Kidney epithelial cell (primary cell): Measurements from ENCODE around the gene PIK3R4. TPM values are rescaled to one million over a fixed set of nuclear protein-coding genes. Genes with fewer than 3 reads are reported as not detected.

Experiments used
- DNase-seq: peaks from one replicate; pipeline ENCODE4 v3.0.0-alpha.2; 2010; ENCODE audit warnings: low read depth
- H3K27me3 ChIP-seq: 2 replicates; pipeline ENCODE4 v1.6.0; 2011; ENCODE audit warnings: low read length; ENCODE audit not compliant: control insufficient read depth, insufficient read depth
- H3K36me3 ChIP-seq: 2 replicates; pipeline ENCODE4 v1.5.1; 2011; ENCODE audit warnings: low read length; ENCODE audit not compliant: control insufficient read depth, insufficient read depth
- H3K4me3 ChIP-seq: 2 replicates; pipeline ENCODE4 v1.5.1; 2011; ENCODE audit warnings: low read depth, mild to moderate bottlenecking, control low read depth, low read length
- total RNA-seq: library from RNA; depleted of rRNA; stranded (reverse); fragments of >200 nt; gene quantifications from 2 replicates; pipeline ENCODE4 v1.2.3, GENCODE V29; 2015
- TF ChIP-seq, protein P1 (sequence below): IDR thresholded peaks from 2 replicates; pipeline ENCODE4 v1.5.1; 2011; ENCODE audit warnings: mild to moderate bottlenecking, moderate library complexity, low read length, control low read depth, inconsistent platforms; ENCODE audit not compliant: insufficient read depth, poor library complexity, severe bottlenecking

Gene PIK3R4
- 31.5 and 32.9 TPM in 2 replicates for total RNA-seq

DNA sequence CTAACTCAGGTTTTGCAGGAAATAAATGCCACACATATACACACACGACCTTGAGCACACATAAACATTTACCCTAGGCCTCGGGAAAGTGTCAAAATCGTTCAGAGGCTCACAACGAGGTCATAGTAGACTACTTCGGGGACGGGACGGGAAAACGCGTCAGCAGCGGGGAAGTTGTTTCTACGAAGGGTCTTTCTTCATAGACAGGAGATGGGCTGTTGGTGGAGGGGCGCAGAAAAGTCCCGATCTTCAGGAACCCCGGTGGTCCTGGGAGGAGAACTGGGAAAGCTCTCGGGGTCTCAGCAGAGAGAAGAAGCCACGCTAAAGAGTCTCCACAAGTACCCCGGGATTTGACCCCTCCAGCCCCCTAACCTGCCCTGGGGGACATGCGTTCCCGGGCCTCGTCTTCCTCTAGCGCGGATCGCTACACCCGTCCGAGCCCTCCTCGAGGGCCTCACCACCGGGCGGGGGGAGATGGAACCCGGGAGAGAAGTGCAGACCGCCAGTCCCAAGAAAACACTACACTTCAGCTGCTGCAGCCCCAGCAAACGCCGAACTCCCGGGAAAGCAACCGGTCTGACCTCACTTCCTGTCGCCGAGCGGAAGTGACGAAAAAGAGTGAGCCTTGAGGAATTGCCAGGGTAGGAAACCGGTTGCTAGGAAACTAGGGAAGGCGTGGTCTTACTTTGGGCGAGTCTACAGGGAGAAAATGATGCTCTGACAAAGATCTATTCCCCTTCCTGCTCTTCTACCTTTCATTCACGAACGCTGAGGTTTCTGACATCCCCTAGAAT lies at the start of gene PIK3R4:
PIK3R4 (minus strand) TSS at position 584 of the 794 bp plus-strand sequence. CDS start 1,611 bp downstream, outside the sequence.
- DNase-seq: peak; percentile 98
- Histone ChIP-seq H3K27me3 (no peaks in the 10 kb centered on the region), H3K36me3 (no peaks in the 10 kb centered on the region), H3K4me3 (peak within 1 kb of the TSS; percentile 97)
- TF ChIP-seq, protein P1, sequence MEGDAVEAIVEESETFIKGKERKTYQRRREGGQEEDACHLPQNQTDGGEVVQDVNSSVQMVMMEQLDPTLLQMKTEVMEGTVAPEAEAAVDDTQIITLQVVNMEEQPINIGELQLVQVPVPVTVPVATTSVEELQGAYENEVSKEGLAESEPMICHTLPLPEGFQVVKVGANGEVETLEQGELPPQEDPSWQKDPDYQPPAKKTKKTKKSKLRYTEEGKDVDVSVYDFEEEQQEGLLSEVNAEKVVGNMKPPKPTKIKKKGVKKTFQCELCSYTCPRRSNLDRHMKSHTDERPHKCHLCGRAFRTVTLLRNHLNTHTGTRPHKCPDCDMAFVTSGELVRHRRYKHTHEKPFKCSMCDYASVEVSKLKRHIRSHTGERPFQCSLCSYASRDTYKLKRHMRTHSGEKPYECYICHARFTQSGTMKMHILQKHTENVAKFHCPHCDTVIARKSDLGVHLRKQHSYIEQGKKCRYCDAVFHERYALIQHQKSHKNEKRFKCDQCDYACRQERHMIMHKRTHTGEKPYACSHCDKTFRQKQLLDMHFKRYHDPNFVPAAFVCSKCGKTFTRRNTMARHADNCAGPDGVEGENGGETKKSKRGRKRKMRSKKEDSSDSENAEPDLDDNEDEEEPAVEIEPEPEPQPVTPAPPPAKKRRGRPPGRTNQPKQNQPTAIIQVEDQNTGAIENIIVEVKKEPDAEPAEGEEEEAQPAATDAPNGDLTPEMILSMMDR: no peak

DNA sequence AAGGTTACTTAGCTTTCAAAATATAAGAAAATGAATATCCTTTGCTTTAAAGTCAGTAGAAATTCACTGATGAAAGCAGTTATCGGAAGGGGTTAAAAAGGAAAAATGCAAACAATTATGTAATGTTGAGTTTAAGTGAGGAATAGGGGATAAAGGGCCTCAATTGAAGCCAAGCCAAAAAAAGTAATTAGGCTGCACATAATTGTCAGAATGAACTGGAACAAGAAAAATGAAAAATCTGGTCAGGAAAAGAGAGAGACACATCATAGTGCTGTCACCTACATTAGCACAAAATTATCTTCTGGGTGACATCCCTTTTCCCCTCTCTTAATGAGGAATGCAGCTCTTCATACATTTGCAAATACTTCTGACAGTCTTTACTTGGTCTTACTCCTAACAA lies 48.8 kb upstream of the PIK3R4 start:
- no peak overlapping the region for H3K4me3 ChIP-seq
- TF ChIP-seq, protein P1: no peak
- DNase-seq: no peak
- H3K27me3 ChIP-seq: no peaks in the 10 kb centered on the region
- no peaks in the 10 kb centered on the region for H3K36me3 ChIP-seq

DNA sequence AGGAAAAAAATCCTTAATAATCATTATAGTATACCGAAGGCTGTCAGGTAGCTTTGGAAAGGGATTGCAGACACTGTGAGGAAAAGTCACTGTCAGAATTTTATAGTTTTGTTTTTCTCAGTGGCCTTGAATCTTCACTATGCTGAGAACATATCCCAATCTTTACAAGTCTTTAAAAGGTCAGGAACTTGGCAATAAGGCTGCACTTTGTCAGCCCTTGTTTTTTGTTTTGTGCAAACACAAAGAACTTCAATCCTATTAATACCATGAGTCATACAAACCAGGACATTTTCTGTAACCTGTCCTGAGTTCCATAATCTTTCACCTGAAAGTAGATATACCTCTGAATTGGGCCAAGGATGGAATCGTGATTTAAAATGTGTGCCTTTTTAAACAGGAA lies 45.6 kb upstream of the PIK3R4 start:
- Histone ChIP-seq H3K27me3 (no peaks in the 10 kb centered on the region), H3K4me3 (no peak overlapping the region), H3K36me3 (no peaks in the 10 kb centered on the region)
- TF ChIP-seq, protein P1: no peak
- DNase-seq: no peak

DNA sequence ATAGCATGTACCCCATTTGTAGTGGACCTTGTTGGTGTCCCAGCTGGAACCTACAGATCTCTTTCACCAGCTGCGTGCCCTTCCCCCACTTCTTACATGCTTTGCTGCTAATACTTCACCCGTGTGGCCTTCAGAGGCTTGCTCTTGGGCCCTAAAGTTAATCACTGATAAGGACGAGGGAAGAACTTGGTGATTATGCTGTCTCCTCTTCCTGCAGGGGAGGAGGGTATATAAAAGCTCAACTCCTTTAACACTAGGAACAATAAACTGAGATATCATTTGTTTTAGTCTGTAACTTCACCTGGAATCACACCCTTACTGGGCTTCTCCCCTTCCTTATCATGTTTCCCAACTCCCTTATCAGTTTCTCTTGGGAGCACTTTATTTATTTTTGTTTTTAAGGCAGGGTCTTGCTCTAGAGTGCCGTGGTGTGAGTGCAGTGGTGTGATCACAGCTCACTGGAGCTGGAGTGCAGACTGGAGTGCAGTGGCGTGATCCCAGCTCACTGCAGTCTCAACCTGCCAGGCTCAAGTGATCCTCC lies 43.2 kb upstream of the PIK3R4 start:
- Histone ChIP-seq H3K36me3 (no peaks in the 10 kb centered on the region), H3K4me3 (no peak overlapping the region), H3K27me3 (no peaks in the 10 kb centered on the region)
- no peak for DNase-seq
- TF ChIP-seq, protein P1: no peak

DNA sequence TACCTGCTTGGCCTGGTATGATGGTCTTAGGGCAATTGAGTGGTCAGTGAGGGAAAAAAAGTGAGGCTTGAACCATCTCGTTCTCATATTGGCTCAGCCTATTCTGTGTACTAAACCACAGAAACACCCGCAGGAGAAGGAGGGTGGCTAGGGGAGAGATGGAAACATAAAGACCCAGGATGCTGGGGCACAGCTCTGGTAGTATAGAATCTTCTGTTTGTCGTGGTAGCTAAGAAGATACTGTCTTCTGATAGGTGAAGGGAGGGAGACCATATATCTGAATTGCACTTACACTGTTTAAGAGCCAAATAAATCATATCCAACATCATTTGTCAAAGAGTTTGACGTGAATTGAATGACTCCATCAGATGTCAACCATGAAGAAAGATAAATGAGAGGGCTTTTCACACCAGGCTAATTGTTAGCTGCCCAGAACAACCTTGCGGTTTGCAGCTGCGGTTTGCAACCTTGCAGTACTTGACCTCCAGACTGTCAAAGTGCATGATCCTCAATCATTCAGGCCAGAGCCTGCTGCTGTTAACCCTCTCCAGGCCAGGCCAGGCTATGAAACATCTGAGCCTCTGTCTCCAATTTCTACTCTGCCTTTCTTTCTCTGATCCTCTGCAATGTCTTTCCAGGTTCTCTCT lies 40.9 kb upstream of the PIK3R4 start:
- H3K27me3 ChIP-seq: no peaks in the 10 kb centered on the region
- H3K4me3 ChIP-seq: no peak overlapping the region
- no peak for DNase-seq
- TF ChIP-seq, protein P1: no peak
- H3K36me3 ChIP-seq: no peaks in the 10 kb centered on the region
